ENCODE results near the gene ARGLU1.

- TF ChIP-seq GATA2 (IDR thresholded peaks at IDR 0.05; ENCODE audit: low read depth, low read length): no peak
- TF ChIP-seq GATA3 (IDR thresholded peaks at IDR 0.05; ENCODE audit: low read depth, low read length): no peak
Measured at GRCh38 chr13:106505732-106506131, 62.2 kb downstream of the ARGLU1 start.

All from SH-SY5Y (cell line).